HFFc6 (cell line): ENCODE results near the gene ADRB1. TPM values are rescaled to one million over a fixed set of nuclear protein-coding genes. Genes with fewer than 3 reads are reported as not detected.

ENCODE experiments used
- DNase-seq: peaks from one replicate; pipeline ENCODE4 v3.0.0-alpha.2; 2018
- H3K27ac Mint-ChIP-seq: 2 replicates; pipeline ENCODE4 v1.8.0; 2020; ENCODE audit warnings: mild to moderate bottlenecking, mixed read lengths
- H3K27me3 Mint-ChIP-seq: 2 replicates; pipeline ENCODE4 v1.8.0; 2021; ENCODE audit warnings: mild to moderate bottlenecking, moderate library complexity, mixed read lengths; ENCODE audit not compliant: insufficient read depth
- H3K36me3 Mint-ChIP-seq: 2 replicates; pipeline ENCODE4 v1.8.0; 2021; ENCODE audit warnings: low read depth, mixed read lengths
- H3K4me1 Mint-ChIP-seq: 2 replicates; pipeline ENCODE4 v1.8.0; 2020; ENCODE audit warnings: low read depth, mixed read lengths
- H3K4me3 Mint-ChIP-seq: 2 replicates; pipeline ENCODE4 v1.8.0; 2020; ENCODE audit warnings: mild to moderate bottlenecking, moderate library complexity, mixed read lengths
- H3K9me3 Mint-ChIP-seq: 2 replicates; pipeline ENCODE4 v1.8.0; 2020; ENCODE audit warnings: mild to moderate bottlenecking, mixed read lengths
- total RNA-seq, 6 experiments: library from RNA; stranded (reverse); fragmentation: NEBNext Ultra II Directional; extraction: Animal tissue kit (Norgen Biotek cat#: 25700); gene quantifications; 2 replicates in 1 of 6; 3 replicates in 5 of 6; pipeline ENCODE4 v1.2.3, GENCODE V29; 2021
- TF ChIP-seq, protein P1 (sequence below): fragments of 200-600 bp; sonication (generic); IDR thresholded peaks from 2 replicates; pipeline ENCODE4 v1.5.0; 2021; ENCODE audit warnings: antibody characterized with exemption, mild to moderate bottlenecking

The ADRB1 gene
- total RNA-seq, 6 experiments from 2014 or later = 0.07 TPM; not detected in 5

DNA sequence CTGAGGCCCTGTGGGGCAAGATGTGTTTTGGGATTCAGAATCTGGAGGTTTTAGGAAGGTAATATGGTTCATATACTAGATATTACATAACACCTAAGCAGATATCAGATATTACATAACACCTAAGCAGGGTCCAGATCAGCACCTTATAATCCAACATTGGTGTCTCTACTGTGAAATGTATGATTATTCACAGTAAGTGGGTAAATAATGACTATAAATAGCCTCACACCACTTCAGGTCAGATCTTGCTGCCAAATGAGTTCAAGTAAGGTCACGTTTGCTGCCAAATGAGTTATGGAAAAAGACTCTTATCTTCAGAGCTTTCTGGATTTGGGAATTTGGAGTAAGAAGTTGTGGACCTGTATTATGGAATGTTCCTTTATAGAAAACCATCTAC is 14.6 kb downstream of the ADRB1 start:
- Mint-ChIP-seq H3K4me3 (no peak overlapping the region), H3K27me3 (peaks cover 3% of the 10 kb centered on the region), H3K4me1 (peaks cover 5% of the 10 kb centered on the region), H3K27ac (no peak overlapping the region), H3K36me3 (no peaks in the 10 kb centered on the region), H3K9me3 (no peaks in the 10 kb centered on the region)
- TF ChIP-seq, protein P1, sequence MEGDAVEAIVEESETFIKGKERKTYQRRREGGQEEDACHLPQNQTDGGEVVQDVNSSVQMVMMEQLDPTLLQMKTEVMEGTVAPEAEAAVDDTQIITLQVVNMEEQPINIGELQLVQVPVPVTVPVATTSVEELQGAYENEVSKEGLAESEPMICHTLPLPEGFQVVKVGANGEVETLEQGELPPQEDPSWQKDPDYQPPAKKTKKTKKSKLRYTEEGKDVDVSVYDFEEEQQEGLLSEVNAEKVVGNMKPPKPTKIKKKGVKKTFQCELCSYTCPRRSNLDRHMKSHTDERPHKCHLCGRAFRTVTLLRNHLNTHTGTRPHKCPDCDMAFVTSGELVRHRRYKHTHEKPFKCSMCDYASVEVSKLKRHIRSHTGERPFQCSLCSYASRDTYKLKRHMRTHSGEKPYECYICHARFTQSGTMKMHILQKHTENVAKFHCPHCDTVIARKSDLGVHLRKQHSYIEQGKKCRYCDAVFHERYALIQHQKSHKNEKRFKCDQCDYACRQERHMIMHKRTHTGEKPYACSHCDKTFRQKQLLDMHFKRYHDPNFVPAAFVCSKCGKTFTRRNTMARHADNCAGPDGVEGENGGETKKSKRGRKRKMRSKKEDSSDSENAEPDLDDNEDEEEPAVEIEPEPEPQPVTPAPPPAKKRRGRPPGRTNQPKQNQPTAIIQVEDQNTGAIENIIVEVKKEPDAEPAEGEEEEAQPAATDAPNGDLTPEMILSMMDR = no peak
- DNase-seq = no peak

DNA sequence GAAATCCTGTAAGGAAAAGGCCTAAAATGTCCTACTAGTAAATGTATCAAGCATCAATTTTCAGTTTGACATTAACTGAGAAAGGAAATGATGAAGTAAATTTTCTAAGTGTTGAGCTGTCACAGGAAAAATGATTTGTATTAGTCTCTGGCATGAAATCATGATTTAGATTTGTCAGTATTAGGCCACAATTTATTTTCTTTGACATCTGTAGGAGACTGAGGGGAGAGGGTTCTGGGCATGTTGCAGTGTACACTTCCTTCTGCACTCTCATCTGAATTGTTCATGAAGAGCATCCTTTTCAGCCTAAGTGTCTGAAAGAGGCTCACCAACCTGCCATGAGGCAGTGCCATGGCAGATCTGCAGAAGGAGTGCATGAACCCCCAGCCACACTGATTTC is 15.9 kb downstream of the ADRB1 start:
- H3K9me3 Mint-ChIP-seq = no peaks in the 10 kb centered on the region
- H3K27ac Mint-ChIP-seq = no peak overlapping the region
- H3K27me3 Mint-ChIP-seq = no peaks in the 10 kb centered on the region; the same call in 1 of the 2 replicates
- DNase-seq = no peak
- TF ChIP-seq, protein P1 = no peak
- H3K4me3 Mint-ChIP-seq = no peak overlapping the region
- no peaks in the 10 kb centered on the region for H3K4me1 Mint-ChIP-seq
- no peaks in the 10 kb centered on the region for H3K36me3 Mint-ChIP-seq

DNA sequence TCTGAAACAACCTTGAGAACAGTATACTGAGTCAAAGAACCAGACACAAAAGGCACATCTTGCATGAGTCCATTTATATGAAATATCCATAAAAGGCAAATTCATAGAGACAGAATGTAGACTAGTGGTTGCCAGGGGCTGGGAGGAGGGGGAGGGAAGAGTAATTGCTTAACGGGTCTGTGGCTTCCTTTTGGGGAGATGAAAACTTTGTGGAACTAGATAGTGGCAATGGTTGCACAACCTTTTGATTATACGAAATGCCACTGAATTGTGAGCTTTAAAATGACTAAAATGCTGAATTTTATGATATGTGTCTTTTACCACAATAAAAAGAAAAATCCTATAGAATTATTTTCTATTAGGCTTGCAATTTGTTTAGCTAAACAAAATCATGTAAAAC is 16.8 kb downstream of the ADRB1 start:
- no peak overlapping the region for H3K27ac Mint-ChIP-seq
- H3K27me3 Mint-ChIP-seq = peaks cover 4% of the 10 kb centered on the region
- H3K9me3 Mint-ChIP-seq = no peaks in the 10 kb centered on the region
- H3K4me1 Mint-ChIP-seq = no peaks in the 10 kb centered on the region
- DNase-seq = no peak
- no peaks in the 10 kb centered on the region for H3K36me3 Mint-ChIP-seq
- H3K4me3 Mint-ChIP-seq = no peak overlapping the region
- TF ChIP-seq, protein P1 = no peak

GRCh38 chr10:114061148-114061547 is 17.5 kb downstream of the ADRB1 start:
- H3K4me1 Mint-ChIP-seq = no peaks in the 10 kb centered on the region
- H3K4me3 Mint-ChIP-seq = no peak overlapping the region
- no peak for DNase-seq
- H3K36me3 Mint-ChIP-seq = no peaks in the 10 kb centered on the region
- H3K27ac Mint-ChIP-seq = no peak overlapping the region
- TF ChIP-seq, protein P1 = no peak
- peaks cover 6% of the 10 kb centered on the region for H3K27me3 Mint-ChIP-seq
- H3K9me3 Mint-ChIP-seq = no peaks in the 10 kb centered on the region

DNA sequence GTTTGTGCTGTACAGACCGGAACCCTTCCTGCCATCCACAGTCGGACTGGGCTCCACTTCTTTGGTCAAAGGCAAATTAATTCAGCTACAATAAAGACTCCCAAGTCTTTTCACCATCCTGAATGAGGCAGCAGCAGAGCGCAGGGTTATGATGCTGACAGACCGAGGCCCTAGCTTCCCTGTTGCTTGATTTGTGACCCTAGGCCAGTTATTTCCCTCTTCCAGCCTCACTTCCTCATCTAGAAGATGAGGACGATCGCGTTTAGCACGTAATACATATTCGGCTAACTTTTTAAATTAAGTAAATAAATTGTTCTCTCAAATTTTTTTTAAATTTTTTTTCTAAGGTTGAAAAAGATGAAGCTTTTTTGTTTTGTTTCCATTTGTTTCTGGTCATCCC is 18.1 kb downstream of the ADRB1 start:
- TF ChIP-seq, protein P1 = no peak
- Mint-ChIP-seq H3K36me3 (no peaks in the 10 kb centered on the region), H3K27me3 (peaks cover 6% of the 10 kb centered on the region), H3K4me3 (no peak overlapping the region), H3K27ac (no peak overlapping the region), H3K4me1 (peaks cover 6% of the 10 kb centered on the region; the same call in 1 of the 2 replicates), H3K9me3 (no peaks in the 10 kb centered on the region)
- DNase-seq = no peak
